GM19099 (cell line): ENCODE data around the gene EGFLAM.

Source experiments
- POLR2A ChIP-seq: IDR thresholded peaks from 3 replicates; pipeline ENCODE4 v1.6.1; 2011; ENCODE audit warnings: low read depth; ENCODE audit not compliant: insufficient read length; ENCODE audit errors: extremely low read depth

EGFLAM gene

DNA sequence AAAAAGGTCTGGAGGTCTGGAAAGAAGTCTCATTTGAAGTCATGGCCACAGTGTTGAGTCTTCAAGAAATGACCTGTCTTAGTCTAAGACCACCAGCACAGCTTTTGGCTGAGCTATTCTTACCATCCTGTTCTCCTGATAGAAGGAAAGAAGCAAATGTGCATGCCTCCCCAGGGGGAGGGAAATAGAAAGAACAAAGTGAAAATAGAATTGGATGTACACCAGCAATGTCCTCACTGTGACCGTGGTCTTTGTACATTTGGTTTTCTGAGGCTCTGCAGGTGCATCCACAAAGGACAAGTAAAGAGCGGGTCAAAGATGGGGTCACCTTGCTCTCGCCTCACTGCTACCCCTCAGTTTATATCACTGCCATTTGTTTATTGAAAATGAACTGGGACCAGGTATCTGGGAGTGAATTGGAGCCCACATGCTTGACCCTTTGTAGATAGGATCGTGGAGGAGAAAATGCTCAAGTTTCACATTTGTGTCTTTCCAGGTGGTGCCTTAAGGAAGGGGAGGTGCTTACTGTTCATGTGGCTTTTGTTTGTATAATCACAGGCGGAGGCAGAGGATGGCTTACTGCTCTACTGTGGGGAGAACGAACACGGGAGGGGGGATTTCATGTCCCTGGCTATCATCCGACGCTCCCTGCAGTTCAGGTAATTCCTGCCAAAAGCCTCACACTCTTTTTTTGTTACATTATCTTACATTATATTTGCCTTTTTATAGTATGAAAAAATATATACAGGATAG is 150.3 kb downstream of the EGFLAM start:
- no peak for TF ChIP-seq POLR2A

DNA sequence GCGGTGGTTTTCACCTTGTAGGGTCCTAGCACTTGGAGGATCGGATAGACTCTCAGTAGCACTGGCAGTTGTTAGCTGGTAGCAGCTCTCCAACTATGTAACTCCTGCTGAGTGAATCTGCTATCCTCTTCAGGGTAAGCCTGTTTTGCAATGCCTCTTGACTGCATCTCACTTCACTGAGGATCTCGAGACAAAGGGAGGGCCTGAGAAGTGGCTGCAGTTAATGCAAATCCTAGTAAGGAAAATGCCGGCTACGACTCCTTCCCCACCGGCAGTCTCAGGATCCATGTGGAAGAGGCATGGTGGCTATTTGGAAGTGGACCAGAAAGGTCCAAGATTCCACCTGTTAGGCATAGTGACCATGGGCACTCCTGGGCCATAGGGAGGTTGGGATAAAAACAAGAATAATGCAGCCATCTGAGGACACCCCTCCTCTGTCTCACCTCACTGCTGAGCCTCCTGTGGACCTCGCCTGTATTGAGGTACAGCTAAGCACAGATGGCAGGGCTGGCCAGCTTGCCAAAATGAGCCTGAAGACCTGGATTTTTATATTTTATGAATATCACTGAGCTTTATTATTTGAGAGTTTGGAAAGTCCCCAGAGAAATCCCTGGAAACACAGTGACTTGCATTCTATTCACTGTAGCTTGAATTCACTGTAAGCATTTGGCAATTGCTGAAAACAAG is 152.1 kb downstream of the EGFLAM start:
- no peak for TF ChIP-seq POLR2A

DNA sequence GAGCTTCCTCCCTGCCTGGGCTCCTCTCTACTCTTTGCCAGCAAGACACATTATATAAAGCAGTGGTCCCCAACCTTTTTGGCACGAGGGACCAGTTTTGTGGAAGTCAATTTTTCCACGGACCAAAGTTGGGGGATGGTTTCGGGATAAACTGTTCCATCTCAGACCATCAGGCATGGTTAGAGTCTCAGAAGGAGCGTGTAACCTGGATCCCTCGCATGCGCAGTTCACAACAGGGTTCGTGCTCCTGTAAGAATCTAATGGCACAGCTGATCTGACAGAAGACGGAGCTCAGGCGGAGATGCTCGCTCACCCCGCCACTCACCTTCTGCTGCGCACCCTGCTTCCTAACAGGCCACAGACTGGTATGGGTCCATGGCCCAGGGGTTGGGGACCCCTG is 155.3 kb downstream of the EGFLAM start:
- no peak for TF ChIP-seq POLR2A

DNA sequence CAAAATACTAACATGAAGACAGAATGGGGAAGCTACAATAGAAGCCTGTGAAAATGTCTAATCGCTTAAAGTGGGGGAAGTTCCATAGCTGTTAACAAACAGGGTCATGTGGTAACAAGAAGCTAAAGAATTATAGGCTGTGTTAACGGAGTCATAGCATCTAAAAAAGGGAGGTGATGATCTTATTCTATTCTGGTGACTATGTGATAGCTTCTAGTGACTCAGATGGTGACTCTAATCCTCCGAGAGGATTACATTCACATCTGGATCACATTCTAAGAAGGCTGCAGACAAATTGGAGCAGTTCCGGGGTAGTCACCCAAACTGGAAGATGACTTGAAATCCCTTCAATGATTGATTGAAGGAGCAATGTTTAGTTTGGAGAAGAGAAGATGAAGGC is 156.0 kb downstream of the EGFLAM start:
- no peak for TF ChIP-seq POLR2A

DNA sequence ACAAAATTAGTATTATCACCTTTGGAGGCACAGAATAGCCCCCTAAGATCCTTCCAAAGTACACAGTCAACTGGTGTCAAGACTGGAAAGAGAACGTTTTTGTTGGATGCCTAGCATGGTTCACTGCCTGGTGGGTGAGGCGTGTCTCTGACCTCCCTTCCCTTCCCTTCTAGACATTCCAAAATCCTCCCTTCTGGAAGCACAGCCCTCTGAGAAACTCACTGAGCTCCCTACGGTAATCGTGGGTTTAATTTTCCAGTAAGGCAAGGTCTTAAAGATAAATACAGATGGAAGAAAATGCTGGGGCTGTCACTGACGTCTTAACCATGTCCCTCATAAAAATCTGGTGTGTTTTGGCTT is 159.3 kb downstream of the EGFLAM start:
- TF ChIP-seq POLR2A = no peak

DNA sequence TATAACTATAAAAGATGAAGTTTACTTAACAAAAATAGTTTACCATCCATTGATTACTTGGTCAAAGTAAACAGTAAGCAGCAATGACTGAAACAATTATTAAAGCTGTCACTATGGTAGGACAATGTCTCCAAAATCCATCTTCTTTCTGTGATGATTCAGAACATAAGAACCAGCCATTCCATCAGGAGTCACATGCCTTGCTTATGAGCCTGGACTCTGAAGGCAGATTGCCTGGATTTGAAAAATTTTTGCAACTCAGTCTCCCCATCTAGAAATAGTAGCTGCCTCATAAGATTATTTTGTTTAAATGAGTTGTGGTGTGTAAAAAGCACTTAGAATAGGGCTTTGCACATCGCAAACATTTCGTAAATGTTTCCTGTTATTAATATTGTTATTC is 161.9 kb downstream of the EGFLAM start:
- TF ChIP-seq POLR2A = no peak

DNA sequence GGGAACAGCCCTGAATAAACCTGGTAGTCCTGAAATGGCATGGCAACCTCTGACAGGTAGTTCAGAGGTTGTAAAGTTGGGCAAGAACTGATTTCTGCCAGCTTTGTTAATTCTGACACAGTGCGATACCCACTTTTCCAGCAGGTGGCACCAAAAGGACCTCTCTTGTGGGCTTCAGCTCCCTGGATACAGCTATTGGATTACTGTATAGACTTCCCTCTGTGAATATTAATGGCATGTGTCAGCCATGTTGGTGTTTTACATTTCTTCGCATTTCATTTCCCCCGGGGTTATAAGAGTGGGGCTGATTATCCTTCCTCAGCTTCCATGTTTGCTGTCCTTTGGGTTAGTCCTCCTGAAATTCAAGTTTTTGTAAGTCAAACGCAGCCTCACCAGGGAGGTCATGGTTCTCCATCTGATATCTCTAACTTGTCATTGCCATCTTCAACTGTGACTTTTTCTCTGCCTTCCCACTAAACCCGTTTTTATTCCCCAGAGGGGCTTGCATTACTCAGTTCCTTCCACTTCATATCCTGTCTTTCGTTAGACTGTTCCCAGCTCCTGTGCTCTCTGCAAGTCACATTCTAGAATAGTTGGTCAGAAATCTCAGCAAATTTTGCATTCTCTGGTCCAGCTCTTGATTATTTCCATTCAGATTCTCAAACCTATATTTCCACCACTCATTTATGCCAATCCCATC is 162.5 kb downstream of the EGFLAM start:
- no peak for TF ChIP-seq POLR2A

DNA sequence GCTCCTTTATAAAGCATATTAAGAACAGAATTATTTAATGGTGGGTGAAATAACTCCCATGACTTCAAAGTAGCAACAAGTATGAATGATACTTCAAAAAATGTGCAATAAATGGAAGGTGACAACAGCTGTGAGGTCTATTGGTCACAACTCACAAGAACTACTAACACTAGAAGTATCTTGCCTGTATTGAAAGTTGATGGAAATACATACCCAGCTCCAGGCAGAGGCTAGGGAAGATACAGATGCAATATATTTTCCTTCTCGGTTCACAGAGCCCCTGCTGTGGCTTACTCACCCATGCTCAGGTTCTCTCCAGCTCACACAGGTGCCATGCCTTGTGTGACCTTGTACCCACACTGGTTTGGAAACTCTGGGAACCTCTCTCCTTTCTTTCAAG is 164.3 kb downstream of the EGFLAM start:
- TF ChIP-seq POLR2A = no peak

DNA sequence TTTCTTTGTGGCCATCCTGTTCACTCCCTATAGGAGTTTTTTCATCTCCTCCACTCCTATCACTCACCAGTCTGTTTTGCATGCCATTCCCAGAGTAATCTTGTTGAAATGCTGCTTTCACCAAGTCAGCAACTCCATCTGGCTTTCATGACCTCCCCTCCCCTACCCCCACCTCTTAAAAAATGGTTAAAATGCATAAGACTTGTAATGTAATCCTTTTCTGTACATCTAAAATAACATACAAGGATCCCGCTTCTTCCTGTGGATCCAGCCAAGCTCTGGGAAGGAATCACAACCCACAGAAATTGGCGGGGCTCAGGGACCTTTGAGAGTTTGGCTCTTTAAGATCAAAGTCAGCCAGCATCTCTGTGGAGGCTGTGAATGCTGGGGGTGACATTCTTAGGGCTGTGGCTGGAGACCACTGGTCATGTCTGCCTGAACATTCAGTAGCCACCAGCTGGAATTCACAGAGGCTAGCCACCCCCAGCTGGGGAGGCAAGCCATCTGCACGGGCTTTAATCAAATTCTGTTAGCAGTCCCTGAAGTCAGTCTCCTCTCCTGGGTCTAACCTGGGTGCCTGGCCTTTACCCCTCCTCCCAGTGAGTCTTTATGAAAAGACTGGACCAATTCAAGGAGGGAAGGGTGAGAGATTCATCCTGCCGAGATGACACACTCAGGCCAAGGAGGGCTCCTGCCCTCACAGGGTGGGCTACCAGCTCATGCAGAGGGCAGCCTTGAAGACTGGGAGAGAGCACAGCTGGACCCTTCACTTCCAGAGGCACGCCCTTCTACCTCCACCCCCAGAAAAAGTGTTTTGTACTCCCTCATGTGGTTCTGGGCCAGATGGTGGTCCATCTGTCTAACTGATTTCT is 165.2 kb downstream of the EGFLAM start:
- no peak for TF ChIP-seq POLR2A

DNA sequence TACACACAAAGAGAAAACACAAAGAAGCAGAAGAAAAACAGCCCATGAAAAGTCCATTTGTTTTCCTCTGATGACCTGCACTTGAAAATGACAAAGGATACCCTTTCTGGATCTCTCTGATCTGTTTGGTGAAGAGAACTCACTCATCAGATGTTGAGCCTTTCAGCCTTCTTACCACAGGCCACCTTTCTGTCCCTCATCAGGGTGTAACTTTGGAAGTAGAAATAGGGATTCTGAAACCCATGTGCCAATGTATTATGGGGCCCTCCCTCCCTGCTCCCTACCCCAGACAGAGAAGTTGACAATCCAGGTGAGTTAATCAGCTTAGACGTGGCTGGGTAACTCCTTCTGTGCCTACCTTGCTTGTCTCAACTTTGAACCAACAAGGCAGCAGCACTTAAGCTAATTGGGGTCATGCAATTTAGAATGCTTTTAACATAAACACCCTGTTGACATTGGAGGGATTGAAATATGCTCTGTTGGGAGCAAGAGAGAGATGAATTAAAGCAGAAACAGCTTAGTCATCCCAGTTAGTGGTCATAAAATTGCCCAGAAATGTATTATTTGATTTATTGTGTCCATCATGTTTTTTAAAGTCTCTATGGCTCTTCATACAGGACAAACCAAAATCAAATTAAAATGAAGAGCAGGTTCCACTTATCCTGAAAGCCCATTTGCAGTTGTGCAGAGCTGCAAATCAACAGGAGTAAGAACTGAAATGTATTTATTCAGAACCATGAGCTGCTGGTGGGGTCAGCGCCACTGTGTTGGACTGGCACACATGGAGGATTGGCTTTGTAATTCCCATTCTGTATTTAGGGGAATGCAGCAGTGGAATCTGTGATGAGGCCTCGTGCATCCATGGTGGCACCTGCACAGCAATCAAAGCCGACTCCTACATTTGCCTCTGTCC is 166.0 kb downstream of the EGFLAM start:
- TF ChIP-seq POLR2A = no peak

DNA sequence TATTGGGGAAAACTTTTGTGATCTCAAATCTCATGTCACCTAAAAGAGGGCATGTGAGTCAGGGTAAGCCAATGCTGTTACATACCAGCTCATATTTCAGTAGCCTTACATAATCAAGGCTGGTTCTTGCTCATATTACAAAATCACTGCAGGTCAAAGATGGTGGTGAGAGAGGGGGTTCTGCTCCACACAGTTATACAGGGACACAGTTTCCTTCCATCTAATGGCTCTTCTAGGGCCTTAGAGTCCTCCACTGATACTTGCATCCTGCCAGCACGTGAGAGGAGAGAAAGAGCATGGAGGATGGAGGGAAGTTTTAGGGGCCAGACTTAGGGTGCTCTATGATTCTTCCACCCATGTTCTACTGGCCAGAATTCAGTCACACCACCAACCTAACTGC is 168.1 kb downstream of the EGFLAM start:
- no peak for TF ChIP-seq POLR2A

DNA sequence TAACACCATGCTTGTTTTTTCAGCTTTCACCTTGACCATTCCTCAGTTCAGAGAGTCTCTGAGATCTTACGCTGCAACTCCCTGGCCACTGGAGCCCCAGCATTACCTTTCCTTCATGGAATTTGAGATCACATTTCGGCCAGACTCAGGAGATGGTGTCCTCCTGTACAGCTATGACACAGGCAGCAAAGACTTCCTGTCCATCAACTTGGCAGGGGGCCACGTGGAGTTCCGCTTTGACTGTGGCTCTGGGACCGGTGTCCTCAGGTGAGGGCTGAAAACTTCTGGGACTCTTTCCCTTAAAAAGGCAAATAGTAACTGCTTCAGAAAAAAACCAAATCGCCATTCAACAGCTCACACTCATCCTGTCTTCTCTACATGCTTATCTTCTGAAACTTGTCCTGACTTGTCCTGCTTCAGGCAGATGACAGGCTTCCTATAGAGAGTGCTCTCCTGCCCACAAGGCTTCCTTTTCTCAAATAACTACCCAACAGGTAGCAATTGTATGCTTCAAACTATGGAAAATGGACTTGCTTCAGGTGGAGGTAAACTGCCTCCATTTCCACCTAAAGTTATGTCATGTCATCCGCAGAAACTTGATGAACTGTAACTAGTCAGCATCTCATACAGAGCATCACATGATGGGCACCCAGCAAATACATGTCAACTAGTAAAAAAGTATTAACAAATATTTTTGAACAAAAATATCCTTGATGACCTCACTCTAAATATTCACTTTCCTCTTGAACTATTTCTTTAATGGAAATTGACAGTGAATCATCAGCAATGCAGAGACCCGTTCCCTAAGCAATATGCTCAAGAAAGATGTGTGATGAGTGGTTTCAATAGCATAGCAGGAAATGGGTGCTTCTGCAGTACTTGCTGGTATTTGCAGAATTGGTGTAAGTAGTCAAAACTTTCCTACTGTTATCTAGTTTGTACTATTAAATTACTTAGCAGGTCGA is 168.9 kb downstream of the EGFLAM start:
- TF ChIP-seq POLR2A = no peak
